ENCODE results near the gene TXNIP. TPM values are rescaled to one million over a fixed set of nuclear protein-coding genes. Genes with fewer than 3 reads are reported as not detected.
A peak's percentile ranks its signal among the peaks of the same experiment; 100 is the strongest.

TXNIP gene
- total RNA-seq, 2 experiments from 2014 or later = 240 to 262 TPM

DNA sequence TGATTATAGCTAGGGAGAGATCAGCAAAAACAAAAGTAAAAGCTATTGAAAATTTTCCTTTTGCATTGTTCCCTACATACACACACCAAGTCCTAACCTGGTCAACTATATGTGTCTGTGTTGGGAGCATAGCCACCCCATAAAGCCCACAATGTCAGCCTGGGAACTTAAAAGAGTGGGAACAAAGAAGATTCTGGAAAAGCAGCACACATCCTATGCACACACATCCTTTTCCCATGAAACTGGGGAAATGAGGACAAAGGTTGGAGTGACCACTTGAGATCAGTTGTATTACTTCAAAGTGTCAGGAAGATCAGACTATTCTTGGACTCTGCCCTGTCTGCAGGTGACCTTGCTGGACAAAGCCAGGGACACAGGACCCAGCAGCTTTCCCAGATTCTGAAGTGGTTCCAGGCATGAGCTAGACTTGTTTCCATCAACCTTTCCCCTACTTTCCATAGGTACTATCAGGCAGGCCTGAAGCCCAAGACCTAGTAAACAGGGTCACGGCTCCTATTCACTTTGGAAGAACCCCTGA, 15.9 kb downstream of the TXNIP start:
- ChIA-PET POLR2A (interaction anchor here (0.7 to 2.8 kb wide), 5 partner anchors 12 to 155 kb away, joined by 3 to 22 read pairs (median 5); partner anchors contain the start of gene TXNIP), CTCF (interaction anchor here (1.0 to 8.7 kb wide), 8 partner anchors 12 to 135 kb away, joined by 3 to 190 read pairs (median 9); partner anchors contain the start of genes ANKRD34A, LIX1L, NUDT17 and POLR3GL)
- no peaks in the 10 kb centered on the region for H3K27me3 Mint-ChIP-seq
- peaks cover 2% of the 10 kb centered on the region for H3K9me3 Mint-ChIP-seq
- peaks cover 3% of the 10 kb centered on the region for H3K36me3 Mint-ChIP-seq (ENCODE audit: low read depth)
- H3K4me1 Mint-ChIP-seq = peaks cover 43% of the 10 kb centered on the region
- no peak overlapping the region for H3K27ac Mint-ChIP-seq
- no peak overlapping the region for H3K4me3 Mint-ChIP-seq
- no peak for DNase-seq

DNA sequence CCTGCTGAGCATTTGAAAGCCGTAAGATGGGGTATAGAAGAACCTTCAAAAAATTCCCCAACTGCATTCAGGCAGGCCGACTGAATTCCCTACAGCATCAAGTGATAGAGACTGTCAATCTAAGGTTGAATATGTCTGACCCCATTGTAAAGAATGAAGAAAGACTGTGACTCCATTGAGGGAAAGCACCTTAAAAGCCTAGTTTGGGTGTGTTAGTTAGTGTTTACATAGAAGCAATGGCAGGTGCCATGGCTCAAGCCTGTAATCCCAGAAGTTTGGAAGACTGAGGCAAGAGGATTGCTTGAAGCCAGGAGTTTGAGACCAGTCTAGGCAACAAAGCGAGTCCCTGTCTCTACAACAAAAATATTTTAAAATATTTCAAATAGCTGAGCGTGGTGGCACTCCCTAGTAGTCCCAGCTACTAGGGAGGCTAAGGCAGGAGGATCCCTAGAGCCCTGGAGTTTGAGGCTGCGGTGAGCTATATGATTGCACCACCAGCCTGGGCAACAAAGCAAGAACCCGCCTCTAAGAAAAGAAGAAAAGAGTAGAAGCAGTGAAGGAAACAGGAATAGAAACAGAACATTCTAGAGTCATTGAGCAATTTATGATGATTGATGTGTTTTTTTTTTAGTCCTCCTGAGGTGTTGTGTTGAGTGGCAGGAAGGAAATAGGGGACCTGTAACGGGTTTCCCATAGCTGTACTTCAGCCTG, 16.5 kb downstream of the TXNIP start:
- Mint-ChIP-seq H3K4me1 (peaks cover 36% of the 10 kb centered on the region), H3K27me3 (no peaks in the 10 kb centered on the region), H3K36me3 (ENCODE audit: low read depth) (peaks cover 3% of the 10 kb centered on the region), H3K4me3 (no peak overlapping the region), H3K9me3 (peaks cover 2% of the 10 kb centered on the region), H3K27ac (no peak overlapping the region)
- POLR2A ChIA-PET = interaction anchor here (0.5 to 2.8 kb wide), 11 partner anchors 9 to 699 kb away, joined by 3 to 22 read pairs (median 4); partner anchors contain the start of genes ANKRD34A, LIX1L, POLR3GL and TXNIP
- peak; percentile 38 for DNase-seq
- CTCF ChIA-PET = interaction anchor here (0.6 to 8.7 kb wide), 15 partner anchors 12 to 134 kb away, joined by 3 to 190 read pairs (median 5); partner anchors contain the start of genes ANKRD34A, LIX1L, NUDT17 and POLR3GL

DNA sequence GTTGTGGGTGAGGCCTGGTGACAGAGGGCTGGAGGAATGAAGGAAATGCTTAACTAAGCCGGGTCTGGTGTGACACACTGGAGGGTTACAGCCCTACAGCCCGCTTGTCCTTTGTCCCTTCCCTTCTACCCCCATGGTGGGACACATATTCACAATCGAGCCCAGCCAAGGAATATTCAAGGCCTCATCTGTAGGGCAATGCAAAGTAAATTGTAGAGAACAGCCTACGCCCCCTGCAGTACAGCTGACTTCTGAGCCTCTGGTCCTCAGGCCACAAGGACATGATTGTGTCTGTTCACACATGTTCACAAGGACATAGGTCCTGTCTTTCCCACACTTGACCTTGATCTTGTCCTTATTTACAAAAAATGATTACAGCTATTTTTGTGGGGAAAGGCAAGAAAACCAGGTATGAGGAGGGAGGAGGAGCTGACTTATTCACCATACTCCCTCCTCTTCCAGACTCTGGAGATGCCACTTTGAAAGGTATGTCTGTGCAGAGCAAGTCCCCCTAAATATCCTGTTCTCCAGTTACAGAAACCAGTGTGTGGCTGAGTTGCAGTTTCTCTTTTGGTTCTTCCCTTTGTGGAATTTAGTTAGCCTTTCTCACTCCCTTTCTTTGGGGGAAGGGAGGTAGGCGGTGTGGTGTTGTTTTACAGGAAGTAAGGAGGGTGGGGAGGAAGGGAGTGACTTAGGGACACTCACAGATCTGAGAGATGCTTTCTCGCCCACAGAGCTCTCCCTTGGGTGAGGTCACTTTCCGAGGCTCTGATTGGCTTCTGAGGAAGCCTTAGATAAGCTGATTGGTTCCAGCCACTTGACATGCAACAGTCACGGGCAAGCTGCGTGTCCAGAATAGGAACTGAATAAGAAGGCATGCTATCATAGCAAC, 17.3 kb downstream of the TXNIP start:
- H3K27ac Mint-ChIP-seq = no peak overlapping the region
- peaks cover 3% of the 10 kb centered on the region for H3K36me3 Mint-ChIP-seq (ENCODE audit: low read depth)
- peak; percentile 91 for DNase-seq
- peaks cover 32% of the 10 kb centered on the region for H3K4me1 Mint-ChIP-seq
- H3K27me3 Mint-ChIP-seq = no peaks in the 10 kb centered on the region
- CTCF ChIA-PET = interaction anchor here (0.6 to 8.7 kb wide), 13 partner anchors 11 to 132 kb away, joined by 3 to 190 read pairs (median 5); partner anchors contain the start of genes ANKRD34A, POLR3GL and TXNIP
- POLR2A ChIA-PET = interaction anchor here (0.5 to 2.8 kb wide), 9 partner anchors 10 to 698 kb away, joined by 3 to 22 read pairs (median 5); partner anchors contain the start of genes ANKRD34A, LIX1L, POLR3GL and TXNIP
- no peak overlapping the region for H3K4me3 Mint-ChIP-seq
- peaks cover 2% of the 10 kb centered on the region for H3K9me3 Mint-ChIP-seq

DNA sequence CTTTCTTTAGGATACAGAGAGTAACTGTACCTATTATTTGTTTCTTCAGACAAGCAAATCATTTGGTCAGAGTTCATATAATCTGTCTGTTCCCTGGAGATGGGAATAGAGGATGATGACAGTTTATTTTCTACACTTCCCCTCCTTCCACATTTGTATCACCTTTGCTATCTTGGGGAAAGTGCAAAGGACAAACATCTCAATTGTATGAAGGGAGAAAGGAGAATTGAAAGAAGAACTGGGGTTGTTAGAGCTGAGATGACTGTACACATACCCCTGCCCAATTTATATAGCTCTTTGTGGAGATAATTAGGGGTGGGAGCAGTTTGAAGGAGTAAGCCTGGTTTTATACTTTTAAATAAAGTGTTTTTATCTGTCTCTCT, 17.9 kb downstream of the TXNIP start:
- Mint-ChIP-seq H3K4me1 (peaks cover 27% of the 10 kb centered on the region), H3K36me3 (ENCODE audit: low read depth) (peaks cover 3% of the 10 kb centered on the region), H3K27ac (no peak overlapping the region), H3K4me3 (no peak overlapping the region), H3K27me3 (no peaks in the 10 kb centered on the region), H3K9me3 (peaks cover 2% of the 10 kb centered on the region)
- DNase-seq = no peak
- POLR2A ChIA-PET = interaction anchor here (1.5 to 2.8 kb wide), 4 partner anchors 14 to 19 kb away, joined by 3 to 22 read pairs (median 10); partner anchors contain the start of genes ANKRD34A, POLR3GL and TXNIP
- CTCF ChIA-PET = interaction anchor here (0.9 to 8.7 kb wide), 8 partner anchors 10 to 59 kb away, joined by 3 to 190 read pairs (median 16); partner anchors contain the start of genes ANKRD34A, POLR3GL and TXNIP

DNA sequence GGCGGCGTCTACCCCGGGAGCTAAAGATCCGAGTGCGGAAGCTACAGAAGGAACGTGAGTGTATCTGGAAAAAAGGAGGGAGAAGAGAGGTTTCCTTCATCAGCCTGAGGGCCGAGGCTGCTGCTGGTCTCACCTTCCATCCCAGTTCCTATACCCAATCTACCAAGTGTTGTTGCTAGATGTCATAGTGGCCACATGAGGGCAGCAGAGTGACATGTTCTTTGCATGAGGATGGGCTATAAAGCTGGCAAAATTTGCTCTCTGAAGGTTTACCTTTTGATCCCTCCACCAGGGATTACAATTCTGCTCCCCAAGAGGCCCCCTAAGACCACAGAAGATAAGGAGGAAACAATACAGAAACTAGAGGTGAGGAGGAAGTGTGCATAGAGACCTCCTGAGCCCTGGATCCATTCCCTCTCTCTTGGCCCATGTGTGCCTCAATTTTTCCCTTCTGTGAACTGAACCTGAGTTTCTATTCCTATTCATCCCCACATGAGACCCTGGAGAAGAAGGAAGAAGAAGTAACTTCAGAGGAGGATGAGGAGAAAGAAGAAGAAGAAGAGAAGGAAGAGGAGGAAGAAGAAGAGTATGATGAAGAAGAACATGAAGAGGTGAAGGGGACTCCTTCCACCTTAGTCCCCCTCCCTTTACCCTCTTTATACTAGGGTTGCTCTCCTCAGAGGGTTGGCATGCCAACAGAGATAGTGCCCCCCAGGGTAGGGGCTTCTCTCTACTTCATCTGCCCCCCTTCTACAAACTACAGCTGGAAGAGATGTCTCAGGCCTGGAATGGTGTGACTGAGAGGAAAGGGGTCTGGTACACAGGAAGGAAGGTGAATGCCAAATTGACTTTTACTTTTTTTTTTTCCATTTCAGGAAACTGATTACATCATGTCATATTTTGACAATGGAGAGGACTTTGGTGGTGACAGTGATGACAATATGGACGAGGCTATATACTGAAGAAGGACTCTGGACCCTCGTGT, 18.6 kb downstream of the TXNIP start:
- no peak overlapping the region for H3K4me3 Mint-ChIP-seq
- H3K36me3 Mint-ChIP-seq (ENCODE audit: low read depth) = peaks cover 3% of the 10 kb centered on the region
- H3K27ac Mint-ChIP-seq = no peak overlapping the region
- DNase-seq = peak; percentile 85
- peaks cover 2% of the 10 kb centered on the region for H3K9me3 Mint-ChIP-seq
- ChIA-PET CTCF (interaction anchor here (0.9 to 8.7 kb wide), 25 partner anchors 9 to 132 kb away, joined by 3 to 190 read pairs (median 5); partner anchors contain the start of genes ANKRD34A, LIX1L, NUDT17 and PIAS3), POLR2A (interaction anchor here (2.7 kb wide), 1 partner anchor 17 kb away, joined by 16 read pairs; no protein-coding TSS in a partner anchor)
- H3K27me3 Mint-ChIP-seq = no peaks in the 10 kb centered on the region
- H3K4me1 Mint-ChIP-seq = peaks cover 26% of the 10 kb centered on the region

DNA sequence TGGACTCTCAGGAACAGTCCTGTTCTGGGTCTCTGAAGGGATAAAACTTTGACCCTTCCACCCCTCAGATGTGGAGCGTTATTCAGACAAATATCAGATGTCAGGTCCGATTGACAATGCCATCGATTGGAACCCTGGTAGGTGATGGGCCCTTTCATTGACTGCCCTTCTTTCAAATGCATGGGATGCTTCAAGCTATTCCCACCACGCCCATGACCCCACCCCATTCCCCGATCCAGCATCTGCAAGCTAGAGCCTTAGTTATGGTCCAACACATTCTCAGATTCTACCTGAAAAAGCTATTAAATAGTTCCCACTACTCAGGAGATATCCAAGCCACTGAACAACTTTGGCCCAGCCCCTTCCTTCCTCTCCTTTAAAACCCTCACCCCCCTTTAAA, 19.4 kb downstream of the TXNIP start:
- peaks cover 18% of the 10 kb centered on the region for H3K4me1 Mint-ChIP-seq
- POLR2A ChIA-PET = interaction anchor here (0.6 kb wide), 1 partner anchor 52 kb away, joined by 8 read pairs; no protein-coding TSS in a partner anchor

DNA sequence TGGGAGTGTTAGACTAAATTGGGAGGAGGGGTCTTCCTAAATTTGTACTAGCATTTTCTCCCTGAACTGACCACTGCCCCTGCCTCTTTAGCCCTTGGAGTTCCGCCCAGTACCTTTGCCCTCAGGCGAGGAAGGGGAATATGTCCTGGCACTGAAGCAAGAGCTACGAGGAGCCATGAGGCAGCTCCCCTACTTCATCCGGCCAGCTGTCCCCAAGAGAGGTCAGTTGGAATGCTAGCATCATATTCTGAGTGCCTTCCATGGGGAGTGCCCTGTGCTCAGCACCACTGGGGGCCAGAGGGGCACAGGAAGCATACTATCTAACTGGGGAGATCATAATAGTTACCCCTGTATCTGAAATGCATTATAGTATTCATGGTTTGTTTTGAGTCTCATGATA, 21.2 kb downstream of the TXNIP start:
- Mint-ChIP-seq H3K27me3 (no peaks in the 10 kb centered on the region), H3K4me3 (no peak overlapping the region), H3K9me3 (no peaks in the 10 kb centered on the region), H3K4me1 (peaks cover 11% of the 10 kb centered on the region), H3K36me3 (ENCODE audit: low read depth) (no peaks in the 10 kb centered on the region), H3K27ac (no peak overlapping the region)
- ChIA-PET POLR2A (no interaction called here), CTCF (interaction anchor here (7.5 to 8.7 kb wide), 2 partner anchors 17 to 31 kb away, joined by 154 to 190 read pairs; partner anchors contain the start of gene TXNIP)
- no peak for DNase-seq

More for the DNA sequence above, 19.4 kb downstream of the TXNIP start:
- no peak for DNase-seq
- H3K36me3 Mint-ChIP-seq (ENCODE audit: low read depth) = peaks cover 3% of the 10 kb centered on the region
- H3K9me3 Mint-ChIP-seq = peaks cover 1% of the 10 kb centered on the region
- CTCF ChIA-PET = interaction anchor here (0.6 to 8.7 kb wide), 25 partner anchors 9 to 132 kb away, joined by 3 to 190 read pairs (median 5); partner anchors contain the start of genes ANKRD34A, LIX1L, NUDT17 and PIAS3
- H3K4me3 Mint-ChIP-seq = no peak overlapping the region
- H3K27ac Mint-ChIP-seq = no peak overlapping the region
- no peaks in the 10 kb centered on the region for H3K27me3 Mint-ChIP-seq

DNA sequence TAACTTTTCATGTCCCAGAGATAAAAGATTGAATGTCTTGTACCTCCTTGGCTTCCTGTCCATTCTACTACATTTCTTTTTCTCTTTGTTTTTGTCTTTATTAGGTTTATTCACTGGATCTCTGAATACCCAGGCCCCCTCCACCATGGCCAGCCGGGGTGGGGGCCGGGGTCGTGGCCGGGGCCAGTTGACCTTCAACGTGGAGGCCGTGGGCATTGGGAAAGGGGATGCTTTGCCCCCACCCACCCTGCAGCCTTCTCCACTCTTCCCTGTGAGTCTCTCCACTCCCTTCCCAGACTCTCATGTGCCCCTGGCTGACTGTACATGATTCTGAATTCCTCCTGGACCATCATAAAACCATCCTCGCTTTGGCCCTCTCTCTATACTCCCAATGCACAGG, 21.7 kb downstream of the TXNIP start:
- ChIA-PET CTCF (interaction anchor here (8.7 kb wide), 1 partner anchor 17 kb away, joined by 154 read pairs; the partner anchor contains the start of gene TXNIP), POLR2A (no interaction called here)
- Mint-ChIP-seq H3K9me3 (no peaks in the 10 kb centered on the region), H3K36me3 (ENCODE audit: low read depth) (peaks cover 1% of the 10 kb centered on the region), H3K4me3 (no peak overlapping the region), H3K4me1 (peaks cover 12% of the 10 kb centered on the region), H3K27ac (no peak overlapping the region), H3K27me3 (no peaks in the 10 kb centered on the region)
- DNase-seq = no peak

DNA sequence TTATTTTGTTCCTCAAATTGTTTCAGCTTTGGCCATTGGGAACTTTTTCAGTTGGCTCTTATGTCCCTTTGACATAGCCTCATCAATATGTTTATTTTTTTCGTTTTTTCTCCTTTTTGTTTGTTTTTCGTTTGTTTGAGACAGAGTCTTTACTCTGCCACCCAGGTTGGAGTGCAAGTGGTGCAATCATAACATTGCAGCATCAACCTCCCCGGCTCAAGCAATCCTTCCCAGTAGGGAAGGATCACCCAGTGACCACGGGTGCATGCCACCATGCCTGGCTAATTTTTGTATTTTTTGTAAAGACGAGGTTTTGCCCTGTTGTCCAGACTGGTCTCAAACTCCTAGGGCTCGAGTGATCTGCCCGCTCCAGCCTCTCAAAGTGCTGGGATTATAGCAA, 23.8 kb downstream of the TXNIP start:
- no peak for DNase-seq
- H3K9me3 Mint-ChIP-seq = peaks cover 3% of the 10 kb centered on the region
- CTCF ChIA-PET = interaction anchor here (0.6 to 1.6 kb wide), 3 partner anchors 8 to 142 kb away, joined by 5 to 6 read pairs (median 5); partner anchors contain the start of genes ANKRD34A and POLR3GL
- no peak overlapping the region for H3K4me3 Mint-ChIP-seq
- no peak overlapping the region for H3K27ac Mint-ChIP-seq
- H3K36me3 Mint-ChIP-seq (ENCODE audit: low read depth) = peaks cover 8% of the 10 kb centered on the region
- H3K4me1 Mint-ChIP-seq = peaks cover 15% of the 10 kb centered on the region
- no peaks in the 10 kb centered on the region for H3K27me3 Mint-ChIP-seq
- POLR2A ChIA-PET = no interaction called here

DNA sequence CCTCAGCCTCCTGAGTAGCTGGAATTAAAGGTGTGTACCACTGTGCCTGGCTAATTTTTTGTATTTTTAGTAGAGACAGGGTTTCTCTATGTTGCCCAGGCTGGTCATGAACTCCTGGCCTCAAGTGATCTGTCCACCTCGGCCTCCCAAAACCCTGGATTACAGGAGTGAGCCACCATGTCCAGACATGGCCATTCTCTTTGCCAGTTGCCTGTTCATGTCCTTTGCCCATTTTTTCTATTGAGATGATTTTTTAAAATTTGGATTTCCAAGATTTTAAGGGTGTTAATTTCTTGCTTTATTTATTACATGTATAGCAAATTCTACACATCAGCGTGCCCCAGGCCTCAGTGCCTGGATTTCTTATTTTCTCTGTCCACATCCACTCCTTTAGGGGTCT, 29.1 kb downstream of the TXNIP start:
- Mint-ChIP-seq H3K4me1 (peaks cover 33% of the 10 kb centered on the region), H3K36me3 (ENCODE audit: low read depth) (peaks cover 13% of the 10 kb centered on the region), H3K9me3 (peaks cover 7% of the 10 kb centered on the region), H3K27me3 (no peaks in the 10 kb centered on the region), H3K4me3 (no peak overlapping the region), H3K27ac (no peak overlapping the region)
- ChIA-PET POLR2A (no interaction called here), CTCF (interaction anchor here (0.6 to 4.3 kb wide), 5 partner anchors 9 to 110 kb away, joined by 3 to 22 read pairs (median 5); partner anchors contain the start of gene LIX1L)
- no peak for DNase-seq
